HepG2 (cell line): ENCODE measurements around the gene SIGLEC7. TPM values are rescaled to one million over a fixed set of nuclear protein-coding genes. Genes with fewer than 3 reads are reported as not detected.

Source experiments
- ATAC-seq: fragments of 200-7000 bp; cut with Tn5 transposase; 3 replicates; pipeline ENCODE4 v1.9.1; 2020; ENCODE audit warnings: mild to moderate bottlenecking, moderate library complexity
- BruUV-seq: library from RNA; stranded (reverse); fragments of 400-500 nt; replicated peaks from 2 replicates; lab custom pipeline; 2021; lab: Mats Ljungman, UMichigan
- CTCF ChIA-PET: fragments of 300-600 bp; formaldehyde crosslinking; extraction: SDS; loops from one replicate; lab custom pipeline; 2021; ENCODE audit warnings: low total read pairs, inconsistent platforms, low intra/inter-chr PET ratio; lab: Yijun Ruan, JAX
- POLR2A ChIA-PET: fragments of 350-600 bp; sonication (Branson Sonifier 250); formaldehyde crosslinking; loops from one replicate; lab custom pipeline; 2020; ENCODE audit warnings: antibody characterized with exemption, inconsistent platforms; lab: Yijun Ruan, JAX
- DNase-seq: peaks from one replicate; pipeline ENCODE4 v3.0.0-alpha.2; 2015; ENCODE audit warnings: low spot score
- FAIRE-seq: peaks from 3 replicates; lab custom pipeline; 2011; peaks lifted over from hg19 to GRCh38; lab: Jason Lieb, UNC
- H2AFZ ChIP-seq: one replicate; pipeline ENCODE4 v1.6.1; 2011; ENCODE audit warnings: low read length, inconsistent platforms
- H3K27ac ChIP-seq: fragments of 300-600 bp; 3 replicates; pipeline ENCODE4 v1.8.0; 2011; ENCODE audit warnings: mixed run types, mild to moderate bottlenecking, mixed read lengths, low read length, inconsistent platforms; ENCODE audit not compliant: insufficient read depth; ENCODE audit errors: extremely low read length
- H3K27me3 ChIP-seq, 2 experiments: fragments of 200-600 bp in 1 of 2; 2 replicates in 1 of 2; 3 replicates in 1 of 2; pipeline versions ENCODE4 v1.6.0 to v1.8.0; 2011; ENCODE audit warnings: low read length in 2 of 2, mild to moderate bottlenecking in 2 of 2, moderate library complexity in 2 of 2, inconsistent platforms in 1 of 2; ENCODE audit not compliant: insufficient read depth in 2 of 2, control insufficient read depth in 1 of 2
- H3K36me3 ChIP-seq, 2 experiments: fragments of 200-600 bp in 1 of 2; replicated peaks in 1 of 2; 2 replicates in 1 of 2; 3 replicates in 1 of 2; pipeline versions ENCODE4 v1.5.1 to v1.8.0; 2011; ENCODE audit warnings: low read length in 2 of 2, inconsistent platforms in 1 of 2; ENCODE audit not compliant: insufficient read depth in 2 of 2, control insufficient read depth in 1 of 2
- H3K4me1 ChIP-seq: 2 replicates; pipeline ENCODE4 v1.5.1; 2012; ENCODE audit warnings: low read length, inconsistent platforms; ENCODE audit not compliant: insufficient read depth
- H3K4me2 ChIP-seq: 2 replicates; pipeline ENCODE4 v1.6.0; 2011; ENCODE audit warnings: low read depth, low read length, inconsistent platforms
- H3K4me3 ChIP-seq, 3 experiments: fragments of 200-600 bp in 1 of 3; sonication (generic), shearing (Covaris generic) in 1 of 3; replicated peaks in 1 of 3; 2 replicates each; pipeline ENCODE4 v1.5.1; 2011 to 2016; ENCODE audit warnings: low read length in 3 of 3, inconsistent platforms in 2 of 3, low read depth in 2 of 3, mild to moderate bottlenecking in 2 of 3, control low read depth in 1 of 3, mixed read lengths in 1 of 3; ENCODE audit not compliant: insufficient read depth in 1 of 3
- H3K79me2 ChIP-seq: one replicate; pipeline ENCODE4 v1.6.1; 2011; ENCODE audit warnings: low read length, inconsistent platforms; ENCODE audit not compliant: insufficient read depth
- H3K9ac ChIP-seq: 2 replicates; pipeline ENCODE4 v1.6.0; 2011; ENCODE audit warnings: mild to moderate bottlenecking, low read depth, low read length, inconsistent platforms; ENCODE audit not compliant: insufficient read depth
- H3K9me3 ChIP-seq: 2 replicates; pipeline ENCODE4 v1.5.1; 2012; ENCODE audit warnings: mild to moderate bottlenecking, low read length
- H4K20me1 ChIP-seq: 2 replicates; pipeline ENCODE4 v1.6.0; 2011; ENCODE audit warnings: inconsistent platforms, mild to moderate bottlenecking, low read length, moderate library complexity; ENCODE audit not compliant: insufficient read depth
- AGO2 ChIP-seq: fragments of 200-400 bp; formaldehyde crosslinking; optimal IDR thresholded peaks from 2 replicates; pipeline ENCODE3; 2017; ENCODE audit warnings: mild to moderate bottlenecking, low read depth, low read length, moderate library complexity
- CEBPB ChIP-seq: IDR thresholded peaks from 2 replicates; pipeline ENCODE4 v1.6.1; 2011; ENCODE audit warnings: low read depth, low read length, improper control_type of control experiment, borderline replicate concordance
- ELF4 ChIP-seq: sonication (generic); formaldehyde crosslinking; IDR thresholded peaks from 2 replicates; pipeline ENCODE4 v1.5.0; 2020; ENCODE audit warnings: missing genetic modification reagents, mild to moderate bottlenecking, moderate library complexity, borderline replicate concordance
- NFE2 ChIP-seq: sonication (generic); formaldehyde crosslinking; IDR thresholded peaks from 2 replicates; pipeline ENCODE4 v1.4.0; 2020; ENCODE audit warnings: missing genetic modification reagents
- SP4 ChIP-seq: sonication (generic); formaldehyde crosslinking; IDR thresholded peaks from 2 replicates; pipeline ENCODE4 v1.8.1; 2023; ENCODE audit warnings: mild to moderate bottlenecking, missing genetic modification reagents
- TBX2 ChIP-seq: sonication (generic); formaldehyde crosslinking; IDR thresholded peaks from 2 replicates; pipeline ENCODE4 v1.5.0; 2020; ENCODE audit warnings: missing genetic modification reagents, mild to moderate bottlenecking, borderline replicate concordance
- ZFP37 ChIP-seq: sonication (generic); formaldehyde crosslinking; IDR thresholded peaks from 2 replicates; pipeline ENCODE4 v1.4.0; 2020; ENCODE audit warnings: missing genetic modification reagents, borderline replicate concordance
- ZNF253 ChIP-seq: sonication (generic); formaldehyde crosslinking; IDR thresholded peaks from 2 replicates; pipeline ENCODE4 v1.8.0; 2022; ENCODE audit warnings: mild to moderate bottlenecking, missing genetic modification reagents, borderline replicate concordance
- ZNF567 ChIP-seq: sonication (generic); formaldehyde crosslinking; IDR thresholded peaks from 2 replicates; pipeline ENCODE4 v1.8.1; 2023; ENCODE audit warnings: mild to moderate bottlenecking, missing genetic modification reagents, borderline replicate concordance
- ZNF883 ChIP-seq: sonication (generic); formaldehyde crosslinking; IDR thresholded peaks from 2 replicates; pipeline ENCODE4 v1.5.1; 2020; ENCODE audit warnings: mild to moderate bottlenecking, missing genetic modification reagents; ENCODE audit errors: not compliant biosample characterization
- WGBS: methylation state at CpG from one replicate; pipeline ENCODE4 v1.1.6; 2017; ENCODE audit warnings: low lambda C conversion rate; 5-methylcytosine and 5-hydroxymethylcytosine counted together
- in situ Hi-C: cut with HindIII; loops from 2 replicates; pipeline ENCODE4 v1.10.0; 2017; ENCODE audit warnings: low pct_unique_long_range_greater_than_20kb; ENCODE audit not compliant: extremely low pct_ligation_motif_present
- intact Hi-C: fragments of 100-400 bp; cut with micrococcal nuclease; formaldehyde crosslinking; loops from one replicate; pipeline ENCODE4 v1.10.0; 2022; ENCODE audit not compliant: unreplicated experiment
- polyA plus RNA-seq, 8 experiments: library from polyadenylated mRNA; depleted of rRNA in 3 of 8; stranded (reverse) in 7 of 8; unstranded in 1 of 8; fragments of >200 nt; fragmentation: Illumina TruSeq in 4 of 8; extraction: Trizol in 4 of 8; gene quantifications; 2 replicates each; pipeline versions ENCODE4 v1.2.1 to v1.2.3, GENCODE V29; 2011 to 2016; ENCODE audit warnings: low read depth in 4 of 8, missing spikeins in 1 of 8, mixed read lengths in 1 of 8; ENCODE audit not compliant: insufficient read depth in 1 of 8
- total RNA-seq, 5 experiments: library from RNA; depleted of rRNA; stranded (reverse); fragments of >200 nt; fragmentation: Illumina TruSeq; extraction: Trizol; gene quantifications; 2 replicates each; pipeline ENCODE4 v1.2.3, GENCODE V29; 2016; ENCODE audit warnings: low read depth in 1 of 5
- TF ChIP-seq, protein P1 (sequence below): sonication (generic); formaldehyde crosslinking; IDR thresholded peaks from 2 replicates; pipeline ENCODE4 v1.5.1; 2020; ENCODE audit warnings: missing genetic modification reagents, mild to moderate bottlenecking, borderline replicate concordance

The SIGLEC7 gene
- total and polyA plus RNA-seq, 2 of the 13 experiments (the other 11 are each of a cell fraction or from before 2014, with no cell fraction given), result not detected

DNA sequence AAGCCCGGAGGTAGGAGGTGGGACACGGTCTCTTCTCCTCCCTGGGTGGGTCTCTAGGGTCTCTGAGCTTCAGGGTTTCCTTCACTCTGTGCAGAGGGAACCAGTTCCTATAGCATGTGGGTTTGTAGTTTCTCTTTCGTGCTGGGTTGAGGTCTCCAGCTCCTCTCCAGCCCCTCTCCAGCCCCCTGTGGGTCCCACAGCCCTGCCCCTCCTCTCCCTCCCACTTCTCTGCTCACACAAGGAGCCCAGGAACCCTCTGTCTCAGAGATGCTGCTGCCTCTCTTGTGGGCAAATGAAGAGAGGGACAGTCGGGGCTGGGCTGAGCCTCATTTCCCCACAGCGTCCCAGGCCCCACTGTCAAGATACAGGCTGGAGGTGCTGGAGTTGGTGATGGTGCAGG is 1.4 kb downstream of the SIGLEC7 start:
- ChIA-PET POLR2A (no interaction called here), CTCF (no interaction called here)
- Histone ChIP-seq H3K9me3 (no peaks in the 10 kb centered on the region), H3K27ac (no peak overlapping the region), H3K79me2 (no peaks in the 10 kb centered on the region), H3K4me3 (no peak overlapping the region), H3K27me3 (peaks cover 3 to 48% of the 10 kb centered on the region in 2 experiments; a peak in 4 of 5 replicates), H4K20me1 (no peaks in the 10 kb centered on the region), H3K36me3 (no peaks in the 10 kb centered on the region), H2AFZ (no peak overlapping the region), H3K9ac (no peak overlapping the region), H3K4me2 (no peak overlapping the region), H3K4me1 (no peaks in the 10 kb centered on the region)
- DNase-seq (no peak), ATAC-seq (no peak), FAIRE-seq (no peak)
- in situ Hi-C loops (no loop called here), intact Hi-C loops (no loop called here)
- no TSS peak for BruUV-seq
- WGBS, result 0% methylated on average over 2 of the region's 5 CpGs
- TF ChIP-seq ELF4 (no peak), NFE2 (CRISPR knock-in tag) (no peak), TBX2 (CRISPR knock-in tag) (no peak), SP4 (CRISPR knock-in tag) (no peak), ZNF567 (no peak), ZNF253 (no peak), CEBPB (no peak), ZNF883 (no peak), AGO2 (no peak), ZFP37 (CRISPR knock-in tag) (no peak)
- TF ChIP-seq, protein P1, sequence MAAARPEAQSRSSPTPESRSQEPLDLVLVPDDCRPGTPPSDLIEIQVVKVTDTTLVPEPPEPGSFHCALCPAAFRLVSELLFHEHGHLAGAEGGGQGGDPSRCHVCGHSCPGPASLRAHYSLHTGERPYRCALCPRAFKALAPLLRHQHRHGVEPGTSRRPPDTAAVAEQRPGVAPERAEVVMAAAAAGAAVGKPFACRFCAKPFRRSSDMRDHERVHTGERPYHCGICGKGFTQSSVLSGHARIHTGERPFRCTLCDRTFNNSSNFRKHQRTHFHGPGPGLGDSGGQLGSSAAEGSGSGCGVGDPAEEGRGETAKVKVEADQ, result no peak
